K562 (cell line): ENCODE results near the gene TOM1L2. TPM values are rescaled to one million over a fixed set of nuclear protein-coding genes. Genes with fewer than 3 reads are reported as not detected.

Experiments
- BRF1 ChIP-seq: IDR thresholded peaks from 3 replicates; pipeline ENCODE4 v1.6.1; 2011; ENCODE audit warnings: borderline replicate concordance, mild to moderate bottlenecking; ENCODE audit not compliant: insufficient read length; ENCODE audit errors: extremely low read depth
- HNRNPH1 ChIP-seq: fragments of 200-400 bp; formaldehyde crosslinking; optimal IDR thresholded peaks from 2 replicates; pipeline ENCODE3; 2017; ENCODE audit warnings: low read depth, mild to moderate bottlenecking, low read length, moderate library complexity
- MBD2 ChIP-seq: sonication (generic); IDR thresholded peaks from 2 replicates; pipeline ENCODE4 v1.6.1; 2016; ENCODE audit warnings: low read depth, borderline replicate concordance
- NCOR1 ChIP-seq: fragments of 450-650 bp; IDR thresholded peaks from 2 replicates; pipeline ENCODE4 v1.6.1; 2016; ENCODE audit warnings: mild to moderate bottlenecking, moderate library complexity
- SRSF1 ChIP-seq: fragments of 200-400 bp; formaldehyde crosslinking; IDR thresholded peaks from 2 replicates; pipeline ENCODE4 v1.6.1; 2017; ENCODE audit warnings: mild to moderate bottlenecking, low read depth, low read length, moderate library complexity
- ZC3H8 ChIP-seq: fragments of 450-650 bp; IDR thresholded peaks from 2 replicates; pipeline ENCODE4 v1.6.1; 2017
- ZNF583 ChIP-seq: fragments of 250-450 bp; sonication (Bioruptor Pico); IDR thresholded peaks from 2 replicates; pipeline ENCODE4 v1.4.0; 2020
- polyA plus RNA-seq, 8 experiments: library from polyadenylated mRNA; depleted of rRNA in 4 of 8; stranded (reverse) in 5 of 8; unstranded in 3 of 8; fragments of >200 nt; fragmentation: Nextera tagmentation in 2 of 8; fragmentation: Illumina TruSeq in 1 of 8; extraction: Ambion mirVana in 2 of 8; extraction: Trizol in 1 of 8; gene quantifications; 2 replicates each; pipeline versions ENCODE4 v1.2.1 to v1.2.3, GENCODE V29; 2011 to 2014; ENCODE audit warnings: inconsistent platforms in 1 of 8, missing spikeins in 1 of 8
- total RNA-seq, 7 experiments: library from RNA; depleted of rRNA in 6 of 7; stranded (reverse); fragments of >200 nt in 6 of 7; fragmentation: Illumina TruSeq in 2 of 7; extraction: Trizol in 2 of 7; gene quantifications; 2 replicates each; pipeline versions ENCODE4 v1.2.1 to v1.2.3, GENCODE V29; 2011 to 2021; ENCODE audit warnings: low replicate concordance in 1 of 7
- TF ChIP-seq, protein P1 (sequence below), 2 experiments: fragments of 450-650 bp; IDR thresholded peaks; 2 replicates each; pipeline ENCODE4 v1.6.1; 2016; ENCODE audit warnings: mild to moderate bottlenecking in 2 of 2, borderline replicate concordance in 1 of 2, low read depth in 1 of 2, moderate library complexity in 1 of 2
- TF ChIP-seq, protein P2 (sequence below): fragments of 450-650 bp; IDR thresholded peaks from 2 replicates; pipeline ENCODE4 v1.6.1; 2016; ENCODE audit warnings: low read depth, mild to moderate bottlenecking, moderate library complexity
- TF ChIP-seq, protein P3 (sequence below): sonication (generic); IDR thresholded peaks from 2 replicates; pipeline ENCODE4 v1.6.1; 2016
- TF ChIP-seq, protein P4 (sequence below): fragments of 250-450 bp; sonication (Bioruptor Pico); IDR thresholded peaks from 2 replicates; pipeline ENCODE4 v1.4.0; 2020

The TOM1L2 gene
- total and polyA plus RNA-seq, 9 of the 15 experiments (the other 6 are each of a cell fraction or from before 2014, with no cell fraction given): 0.07 to 6.0 (median 2.5) TPM

DNA sequence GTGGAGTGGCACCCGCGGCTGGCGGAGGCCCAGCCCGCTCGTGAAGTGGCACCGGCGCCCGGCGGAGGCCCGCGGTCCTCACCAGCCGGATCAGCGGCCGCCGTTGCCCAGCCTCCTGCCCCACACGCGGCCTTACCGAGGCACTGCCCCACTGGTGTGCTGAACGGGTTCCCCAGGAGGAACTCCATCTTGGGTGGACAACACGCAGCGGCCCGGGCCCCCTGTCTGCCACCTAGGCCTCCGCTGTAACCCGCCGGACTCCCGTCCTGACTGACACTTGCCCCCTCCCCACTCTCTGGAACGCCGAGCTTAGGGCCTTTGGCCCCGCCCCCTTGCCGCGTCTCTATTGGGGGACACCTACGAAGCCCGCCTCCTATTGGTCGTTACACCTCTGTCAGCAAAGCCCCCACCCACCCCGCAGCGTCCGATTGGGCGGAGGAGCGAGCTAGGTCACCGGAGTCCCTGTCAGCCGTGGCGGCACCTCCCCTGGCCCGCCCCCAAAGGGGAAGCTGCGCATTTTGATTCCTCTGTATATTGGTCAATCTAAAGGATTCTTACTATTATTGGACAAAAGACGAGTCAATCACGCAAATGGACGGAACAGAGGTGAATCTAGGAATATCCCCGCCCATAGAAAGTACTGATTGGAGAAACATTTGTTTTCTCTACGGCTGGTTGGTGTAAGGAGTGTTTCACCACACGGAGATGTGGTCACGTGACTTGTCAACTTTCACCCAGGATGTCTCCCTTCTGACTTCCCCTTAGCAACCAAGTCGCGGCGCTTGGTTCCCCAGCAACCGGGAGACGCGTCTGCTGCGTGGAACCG, at the start of gene TOM1L2, which contains the start of gene DRC3 (continued):
- TF ChIP-seq, protein P1, sequence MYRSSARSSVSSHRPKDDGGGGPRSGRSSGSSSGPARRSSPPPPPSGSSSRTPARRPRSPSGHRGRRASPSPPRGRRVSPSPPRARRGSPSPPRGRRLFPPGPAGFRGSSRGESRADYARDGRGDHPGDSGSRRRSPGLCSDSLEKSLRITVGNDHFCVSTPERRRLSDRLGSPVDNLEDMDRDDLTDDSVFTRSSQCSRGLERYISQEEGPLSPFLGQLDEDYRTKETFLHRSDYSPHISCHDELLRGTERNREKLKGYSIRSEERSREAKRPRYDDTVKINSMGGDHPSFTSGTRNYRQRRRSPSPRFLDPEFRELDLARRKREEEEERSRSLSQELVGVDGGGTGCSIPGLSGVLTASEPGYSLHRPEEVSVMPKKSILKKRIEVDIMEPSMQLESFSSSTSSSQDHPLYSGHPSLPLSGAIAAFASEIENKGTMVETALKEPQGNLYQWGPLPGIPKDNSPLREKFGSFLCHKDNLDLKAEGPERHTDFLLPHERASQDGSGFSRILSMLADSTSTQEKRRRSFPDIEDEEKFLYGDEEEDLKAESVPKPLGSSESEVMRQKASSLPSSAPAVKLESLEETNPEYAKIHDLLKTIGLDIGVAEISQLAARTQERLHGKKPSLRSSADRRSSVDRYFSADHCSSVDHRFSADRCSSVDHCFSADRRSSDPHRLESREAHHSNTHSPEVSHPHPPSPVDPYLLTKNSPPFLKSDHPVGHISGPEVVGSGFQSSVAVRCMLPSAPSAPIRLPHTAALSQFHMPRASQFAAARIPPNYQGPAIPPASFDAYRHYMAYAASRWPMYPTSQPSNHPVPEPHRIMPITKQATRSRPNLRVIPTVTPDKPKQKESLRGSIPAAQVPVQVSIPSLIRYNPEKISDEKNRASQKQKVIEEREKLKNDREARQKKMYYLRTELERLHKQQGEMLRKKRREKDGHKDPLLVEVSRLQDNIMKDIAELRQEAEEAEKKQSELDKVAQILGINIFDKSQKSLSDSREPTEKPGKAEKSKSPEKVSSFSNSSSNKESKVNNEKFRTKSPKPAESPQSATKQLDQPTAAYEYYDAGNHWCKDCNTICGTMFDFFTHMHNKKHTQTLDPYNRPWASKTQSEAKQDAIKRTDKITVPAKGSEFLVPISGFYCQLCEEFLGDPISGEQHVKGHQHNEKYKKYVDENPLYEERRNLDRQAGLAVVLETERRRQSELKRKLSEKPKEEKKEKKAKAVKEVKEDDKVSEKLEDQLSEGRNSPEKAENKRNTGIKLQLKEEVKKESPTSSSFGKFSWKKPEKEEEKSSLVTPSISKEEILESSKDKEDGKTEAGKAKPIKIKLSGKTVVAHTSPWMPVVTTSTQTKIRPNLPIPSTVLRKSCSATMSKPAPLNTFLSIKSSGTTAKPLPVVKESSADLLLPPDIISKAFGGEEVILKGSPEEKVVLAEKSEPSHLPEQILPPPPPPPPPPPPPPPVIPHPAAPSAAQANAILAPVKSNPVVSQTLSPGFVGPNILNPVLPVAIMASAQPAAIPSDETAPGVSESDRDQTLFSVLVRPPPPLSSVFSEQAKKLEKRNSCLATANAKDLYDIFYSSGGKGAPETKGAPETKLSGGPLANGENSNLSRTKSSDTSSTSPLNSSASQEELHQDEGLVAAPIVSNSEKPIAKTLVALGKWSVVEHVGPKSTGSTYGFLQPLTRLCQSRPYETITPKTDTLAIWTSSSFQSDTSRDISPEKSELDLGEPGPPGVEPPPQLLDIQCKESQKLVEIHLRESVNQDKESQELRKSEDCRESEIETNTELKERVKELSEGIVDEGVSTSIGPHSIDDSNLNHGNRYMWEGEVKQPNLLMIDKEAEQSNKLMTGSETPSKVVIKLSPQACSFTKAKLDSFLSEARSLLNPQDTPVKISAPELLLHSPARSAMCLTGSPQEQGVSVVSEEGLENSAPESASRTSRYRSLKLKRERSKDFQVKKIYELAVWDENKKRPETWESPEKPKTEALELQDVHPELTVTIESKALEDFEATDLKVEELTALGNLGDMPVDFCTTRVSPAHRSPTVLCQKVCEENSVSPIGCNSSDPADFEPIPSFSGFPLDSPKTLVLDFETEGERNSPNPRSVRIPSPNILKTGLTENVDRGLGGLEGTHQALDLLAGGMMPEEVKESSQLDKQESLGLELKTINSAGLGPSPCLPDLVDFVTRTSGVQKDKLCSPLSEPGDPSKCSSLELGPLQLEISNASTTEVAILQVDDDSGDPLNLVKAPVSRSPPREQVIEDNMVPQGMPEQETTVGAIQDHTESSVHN (IDR thresholded peaks at IDR 0.05; ENCODE audit: borderline replicate concordance in 1 of 2, low read depth in 1 of 2): no peak
- TF ChIP-seq ZNF583 (CRISPR knock-in tag) (no peak), ZC3H8 (no peak), NCOR1 (no peak), HNRNPH1 (no peak), BRF1 (no peak), MBD2 (peak; percentile 99), SRSF1 (no peak)
- TF ChIP-seq, protein P2, sequence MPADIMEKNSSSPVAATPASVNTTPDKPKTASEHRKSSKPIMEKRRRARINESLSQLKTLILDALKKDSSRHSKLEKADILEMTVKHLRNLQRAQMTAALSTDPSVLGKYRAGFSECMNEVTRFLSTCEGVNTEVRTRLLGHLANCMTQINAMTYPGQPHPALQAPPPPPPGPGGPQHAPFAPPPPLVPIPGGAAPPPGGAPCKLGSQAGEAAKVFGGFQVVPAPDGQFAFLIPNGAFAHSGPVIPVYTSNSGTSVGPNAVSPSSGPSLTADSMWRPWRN: no peak
- TF ChIP-seq, protein P3, sequence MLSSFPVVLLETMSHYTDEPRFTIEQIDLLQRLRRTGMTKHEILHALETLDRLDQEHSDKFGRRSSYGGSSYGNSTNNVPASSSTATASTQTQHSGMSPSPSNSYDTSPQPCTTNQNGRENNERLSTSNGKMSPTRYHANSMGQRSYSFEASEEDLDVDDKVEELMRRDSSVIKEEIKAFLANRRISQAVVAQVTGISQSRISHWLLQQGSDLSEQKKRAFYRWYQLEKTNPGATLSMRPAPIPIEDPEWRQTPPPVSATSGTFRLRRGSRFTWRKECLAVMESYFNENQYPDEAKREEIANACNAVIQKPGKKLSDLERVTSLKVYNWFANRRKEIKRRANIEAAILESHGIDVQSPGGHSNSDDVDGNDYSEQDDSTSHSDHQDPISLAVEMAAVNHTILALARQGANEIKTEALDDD: no peak
- TF ChIP-seq, protein P4, sequence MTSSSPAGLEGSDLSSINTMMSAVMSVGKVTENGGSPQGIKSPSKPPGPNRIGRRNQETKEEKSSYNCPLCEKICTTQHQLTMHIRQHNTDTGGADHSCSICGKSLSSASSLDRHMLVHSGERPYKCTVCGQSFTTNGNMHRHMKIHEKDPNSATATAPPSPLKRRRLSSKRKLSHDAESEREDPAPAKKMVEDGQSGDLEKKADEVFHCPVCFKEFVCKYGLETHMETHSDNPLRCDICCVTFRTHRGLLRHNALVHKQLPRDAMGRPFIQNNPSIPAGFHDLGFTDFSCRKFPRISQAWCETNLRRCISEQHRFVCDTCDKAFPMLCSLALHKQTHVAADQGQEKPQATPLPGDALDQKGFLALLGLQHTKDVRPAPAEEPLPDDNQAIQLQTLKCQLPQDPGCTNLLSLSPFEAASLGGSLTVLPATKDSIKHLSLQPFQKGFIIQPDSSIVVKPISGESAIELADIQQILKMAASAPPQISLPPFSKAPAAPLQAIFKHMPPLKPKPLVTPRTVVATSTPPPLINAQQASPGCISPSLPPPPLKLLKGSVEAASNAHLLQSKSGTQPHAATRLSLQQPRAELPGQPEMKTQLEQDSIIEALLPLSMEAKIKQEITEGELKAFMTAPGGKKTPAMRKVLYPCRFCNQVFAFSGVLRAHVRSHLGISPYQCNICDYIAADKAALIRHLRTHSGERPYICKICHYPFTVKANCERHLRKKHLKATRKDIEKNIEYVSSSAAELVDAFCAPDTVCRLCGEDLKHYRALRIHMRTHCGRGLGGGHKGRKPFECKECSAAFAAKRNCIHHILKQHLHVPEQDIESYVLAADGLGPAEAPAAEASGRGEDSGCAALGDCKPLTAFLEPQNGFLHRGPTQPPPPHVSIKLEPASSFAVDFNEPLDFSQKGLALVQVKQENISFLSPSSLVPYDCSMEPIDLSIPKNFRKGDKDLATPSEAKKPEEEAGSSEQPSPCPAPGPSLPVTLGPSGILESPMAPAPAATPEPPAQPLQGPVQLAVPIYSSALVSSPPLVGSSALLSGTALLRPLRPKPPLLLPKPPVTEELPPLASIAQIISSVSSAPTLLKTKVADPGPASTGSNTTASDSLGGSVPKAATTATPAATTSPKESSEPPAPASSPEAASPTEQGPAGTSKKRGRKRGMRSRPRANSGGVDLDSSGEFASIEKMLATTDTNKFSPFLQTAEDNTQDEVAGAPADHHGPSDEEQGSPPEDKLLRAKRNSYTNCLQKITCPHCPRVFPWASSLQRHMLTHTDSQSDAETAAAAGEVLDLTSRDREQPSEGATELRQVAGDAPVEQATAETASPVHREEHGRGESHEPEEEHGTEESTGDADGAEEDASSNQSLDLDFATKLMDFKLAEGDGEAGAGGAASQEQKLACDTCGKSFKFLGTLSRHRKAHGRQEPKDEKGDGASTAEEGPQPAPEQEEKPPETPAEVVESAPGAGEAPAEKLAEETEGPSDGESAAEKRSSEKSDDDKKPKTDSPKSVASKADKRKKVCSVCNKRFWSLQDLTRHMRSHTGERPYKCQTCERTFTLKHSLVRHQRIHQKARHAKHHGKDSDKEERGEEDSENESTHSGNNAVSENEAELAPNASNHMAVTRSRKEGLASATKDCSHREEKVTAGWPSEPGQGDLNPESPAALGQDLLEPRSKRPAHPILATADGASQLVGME: no peak; the same call in 1 of the 2 replicates
